ENCODE data around the gene CDHR3.

The CDHR3 gene

DNA sequence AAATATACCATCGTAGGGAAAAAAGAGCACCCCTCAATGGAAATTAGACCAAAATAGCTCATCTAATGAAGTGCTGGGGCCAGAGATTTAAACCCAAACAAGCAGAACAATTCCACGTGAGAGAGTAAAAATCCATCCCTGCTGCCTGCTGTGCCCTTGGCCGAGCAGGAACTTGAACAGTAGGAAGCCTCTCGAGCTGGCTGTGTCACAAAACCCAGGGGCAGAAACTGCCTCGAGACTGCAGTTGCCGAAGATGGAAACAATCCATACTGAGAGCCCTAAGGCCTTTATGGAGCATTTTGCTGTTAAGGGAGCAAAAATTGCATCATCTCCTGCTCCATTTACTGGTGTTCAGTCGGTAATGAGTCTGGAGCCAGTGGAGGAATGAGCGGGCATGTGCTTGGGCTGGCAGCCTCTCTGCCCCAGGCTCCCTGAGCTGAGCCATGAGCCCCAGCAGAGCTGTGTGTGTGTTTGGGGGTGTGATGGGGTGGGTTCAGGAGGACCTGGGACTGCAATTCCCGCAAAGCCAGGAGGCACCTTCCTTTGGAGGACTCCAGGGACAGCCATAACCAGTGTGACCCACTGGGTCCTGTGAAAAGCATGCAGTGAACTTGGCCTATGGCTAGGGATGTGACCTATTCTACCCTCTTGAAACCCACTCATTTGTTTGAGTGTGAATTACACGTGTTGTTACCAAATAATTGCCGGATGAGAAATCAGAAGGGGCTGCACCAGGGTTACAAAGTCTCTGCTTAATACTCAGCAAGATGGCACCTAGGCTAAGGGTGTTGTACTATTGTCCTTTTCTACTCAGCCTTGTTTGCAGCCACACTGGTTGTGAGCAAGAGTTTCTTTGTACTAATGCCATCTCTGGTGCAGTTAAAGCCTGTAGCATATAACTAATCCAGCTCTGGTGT lies 58.3 kb downstream of the CDHR3 start:
- no peak overlapping the region for H3K27ac ChIP-seq
- TF ChIP-seq, protein P1, sequence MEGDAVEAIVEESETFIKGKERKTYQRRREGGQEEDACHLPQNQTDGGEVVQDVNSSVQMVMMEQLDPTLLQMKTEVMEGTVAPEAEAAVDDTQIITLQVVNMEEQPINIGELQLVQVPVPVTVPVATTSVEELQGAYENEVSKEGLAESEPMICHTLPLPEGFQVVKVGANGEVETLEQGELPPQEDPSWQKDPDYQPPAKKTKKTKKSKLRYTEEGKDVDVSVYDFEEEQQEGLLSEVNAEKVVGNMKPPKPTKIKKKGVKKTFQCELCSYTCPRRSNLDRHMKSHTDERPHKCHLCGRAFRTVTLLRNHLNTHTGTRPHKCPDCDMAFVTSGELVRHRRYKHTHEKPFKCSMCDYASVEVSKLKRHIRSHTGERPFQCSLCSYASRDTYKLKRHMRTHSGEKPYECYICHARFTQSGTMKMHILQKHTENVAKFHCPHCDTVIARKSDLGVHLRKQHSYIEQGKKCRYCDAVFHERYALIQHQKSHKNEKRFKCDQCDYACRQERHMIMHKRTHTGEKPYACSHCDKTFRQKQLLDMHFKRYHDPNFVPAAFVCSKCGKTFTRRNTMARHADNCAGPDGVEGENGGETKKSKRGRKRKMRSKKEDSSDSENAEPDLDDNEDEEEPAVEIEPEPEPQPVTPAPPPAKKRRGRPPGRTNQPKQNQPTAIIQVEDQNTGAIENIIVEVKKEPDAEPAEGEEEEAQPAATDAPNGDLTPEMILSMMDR (conservative IDR thresholded peaks at IDR 0.05) = no peak

DNA sequence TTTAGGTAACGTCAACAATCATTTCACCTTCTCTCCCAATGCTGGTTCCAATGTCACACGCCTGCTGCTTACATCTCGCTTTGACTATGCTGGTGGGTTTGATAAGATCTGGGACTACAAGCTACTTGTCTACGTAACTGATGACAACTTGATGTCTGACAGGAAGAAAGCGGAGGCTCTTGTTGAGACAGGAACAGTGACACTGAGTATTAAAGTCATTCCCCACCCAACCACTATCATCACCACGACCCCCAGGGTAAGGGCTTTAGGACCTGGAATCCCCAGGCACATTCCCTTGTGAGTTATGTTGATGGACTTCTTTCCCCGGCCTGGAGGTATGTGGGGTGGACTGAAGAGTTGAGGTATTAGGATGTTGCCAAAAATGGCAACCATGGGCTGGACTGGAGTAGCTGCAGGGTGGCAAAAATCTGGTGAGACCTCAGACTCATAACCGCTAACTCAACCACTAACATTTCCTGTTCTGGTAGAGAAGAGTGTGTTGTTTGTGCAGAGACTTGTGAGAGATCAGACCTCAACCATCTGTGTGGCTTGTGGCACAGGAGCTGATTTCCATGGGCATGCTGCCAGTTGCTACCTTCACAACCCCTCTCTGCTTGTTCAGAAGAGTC lies 59.2 kb downstream of the CDHR3 start:
- no peak overlapping the region for H3K27ac ChIP-seq
- TF ChIP-seq, protein P1 (conservative IDR thresholded peaks at IDR 0.05) = no peak

DNA sequence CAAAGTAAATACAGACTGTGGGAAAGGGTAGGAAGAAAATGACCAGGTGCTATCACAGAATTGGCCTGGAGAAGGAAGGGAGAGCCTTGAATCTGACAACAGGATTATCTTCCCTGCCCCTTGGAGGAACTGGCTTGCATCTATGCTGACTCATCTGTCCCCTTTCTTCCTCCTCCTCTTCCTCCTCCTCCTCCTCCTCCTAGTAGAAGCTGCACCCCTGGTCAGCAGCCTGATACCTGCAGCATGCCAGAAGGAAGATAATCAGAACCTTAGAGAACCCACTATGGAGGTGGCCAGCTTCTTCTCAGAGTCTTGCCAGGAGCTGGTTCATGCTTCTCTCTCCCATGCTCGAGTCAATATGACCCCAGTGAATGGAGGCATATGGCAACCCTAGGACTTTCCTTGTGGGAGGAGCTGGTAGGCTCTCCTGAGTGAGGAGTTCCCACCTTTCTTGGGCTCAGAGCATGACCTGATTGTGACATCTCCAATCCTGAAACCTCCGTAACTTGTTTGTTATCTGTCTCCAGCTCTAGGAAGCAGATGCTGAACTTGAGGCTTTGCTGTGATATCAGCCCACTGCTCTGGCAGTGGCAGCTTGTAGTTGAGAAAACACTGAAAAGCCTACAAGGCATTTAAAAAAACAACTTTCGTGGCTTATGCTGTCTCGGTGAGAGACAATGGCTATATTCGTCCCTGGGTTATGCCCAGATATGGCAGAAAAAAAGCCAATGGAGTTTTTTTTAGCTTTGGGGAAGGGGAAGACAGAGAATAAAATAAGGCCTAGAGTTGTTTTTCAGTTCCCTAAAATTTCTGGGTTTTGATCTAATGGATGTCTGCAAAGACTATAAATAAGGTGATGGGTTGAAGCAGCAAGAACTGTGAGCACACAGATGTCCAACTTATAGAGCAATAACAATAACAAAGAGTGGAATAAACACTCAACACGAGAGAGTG lies 60.6 kb downstream of the CDHR3 start:
- TF ChIP-seq, protein P1 (conservative IDR thresholded peaks at IDR 0.05) = no peak
- no peak overlapping the region for H3K27ac ChIP-seq

DNA sequence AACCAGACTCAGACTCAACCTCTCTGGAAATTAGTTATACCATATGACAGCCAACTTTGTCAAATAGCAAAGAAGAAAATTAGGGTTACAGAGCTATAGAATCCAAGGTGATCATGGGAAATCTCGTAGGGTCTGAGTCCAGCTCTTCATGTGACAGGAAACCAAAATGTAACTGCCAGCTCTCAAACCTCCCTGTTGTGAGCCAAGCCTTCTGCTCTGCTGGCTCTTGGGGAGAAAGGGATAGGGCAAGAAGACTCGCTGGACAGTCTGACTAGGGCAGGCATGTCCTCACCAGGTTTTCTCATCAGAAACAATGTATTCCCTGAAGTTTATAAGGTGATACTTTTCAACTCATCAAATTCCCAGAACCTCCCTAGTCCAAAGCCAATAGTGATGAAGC lies 63.0 kb downstream of the CDHR3 start:
- no peak overlapping the region for H3K27ac ChIP-seq
- TF ChIP-seq, protein P1 (conservative IDR thresholded peaks at IDR 0.05) = no peak

DNA sequence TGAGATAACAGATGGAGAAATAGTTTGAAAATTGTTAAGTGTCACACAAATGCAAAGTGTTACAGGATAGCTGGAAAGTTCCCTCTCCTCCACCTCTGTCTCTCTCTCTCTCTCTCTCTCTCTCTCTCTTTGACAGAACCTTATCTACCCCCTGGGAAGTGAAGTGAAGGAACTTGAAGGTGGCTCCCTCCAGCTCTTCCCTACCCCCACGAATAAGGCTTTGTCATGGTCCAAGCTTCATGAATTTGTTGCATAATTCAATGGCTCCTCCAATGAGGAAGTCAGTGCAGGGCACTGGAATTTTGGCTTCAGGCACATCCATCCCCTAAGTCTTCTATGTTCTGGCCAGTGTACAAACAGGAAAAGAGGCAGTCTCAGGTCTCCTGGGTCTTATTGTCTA lies 66.4 kb downstream of the CDHR3 start:
- TF ChIP-seq, protein P1 (conservative IDR thresholded peaks at IDR 0.05) = no peak

DNA sequence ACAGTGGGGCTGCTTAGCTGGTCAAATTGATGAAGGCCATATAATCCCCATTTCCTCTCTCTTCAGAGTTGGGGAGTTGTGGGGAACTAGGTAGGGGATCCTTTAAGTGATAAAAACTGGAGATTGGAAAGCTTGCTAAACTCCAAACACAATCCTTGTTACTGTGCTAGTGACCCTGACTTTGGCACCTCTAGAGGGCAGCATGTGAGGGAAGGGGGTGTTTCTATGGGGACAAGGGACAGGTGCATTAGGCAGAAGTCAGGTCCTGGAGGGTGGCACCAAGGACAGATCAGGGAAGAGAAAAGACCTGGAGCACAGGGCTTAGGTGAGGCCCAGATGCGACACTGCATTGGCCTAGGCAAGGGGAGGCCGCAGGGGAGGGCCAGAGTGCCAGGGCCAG lies 66.9 kb downstream of the CDHR3 start:
- TF ChIP-seq, protein P1 (conservative IDR thresholded peaks at IDR 0.05) = no peak
- H3K27ac ChIP-seq = no peak overlapping the region

More for the DNA sequence above, 66.4 kb downstream of the CDHR3 start:
- H3K27ac ChIP-seq = no peak overlapping the region

Measured in VCaP (cell line).